Measurements from ENCODE around the gene VSTM4.

- TF ChIP-seq CTCF (IDR thresholded peaks at IDR 0.05) (no peak), POLR2A (IDR thresholded peaks at IDR 0.05) (no peak)
Measured at GRCh38 chr10:49143249-49143648, 27.9 kb upstream of the VSTM4 start.

All from heart left ventricle (tissue), 13 donors.